ENCODE measurements around the gene CDK19. TPM values are rescaled to one million over a fixed set of nuclear protein-coding genes. Genes with fewer than 3 reads are reported as not detected.

CDK19 gene
- total and polyA plus RNA-seq, 2 donors (not counting 1 experiment from before 2014, with no cell fraction given), result 11.2 to 11.3 TPM

DNA sequence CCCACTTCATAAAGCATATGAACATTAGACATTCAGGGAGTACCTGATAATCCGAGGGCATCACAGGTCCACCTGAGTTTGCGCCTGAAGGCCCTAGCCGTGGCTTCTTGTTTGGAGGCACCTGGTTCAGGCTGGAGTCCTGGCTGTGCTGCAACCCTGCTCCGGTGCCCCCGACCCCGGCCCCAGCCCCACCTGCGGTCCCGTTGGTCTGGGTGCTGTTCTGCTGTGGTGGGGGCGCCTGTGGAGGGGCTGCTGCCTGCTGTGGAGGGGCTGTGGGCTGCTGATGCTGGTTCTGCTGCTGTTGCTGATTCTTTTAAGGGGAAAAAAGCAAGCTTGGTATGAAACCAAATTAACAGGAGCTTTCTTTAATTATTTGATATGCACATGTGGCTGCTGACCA is 194.2 kb downstream of the CDK19 start:
- H3K27me3 ChIP-seq (ENCODE audit: control insufficient read depth, insufficient read depth, low read length), result no peaks in the 10 kb centered on the region
- TF ChIP-seq EZH2 (IDR thresholded peaks at IDR 0.05; ENCODE audit: low read length, missing control alignments), result no peak
- TF ChIP-seq, protein P1, sequence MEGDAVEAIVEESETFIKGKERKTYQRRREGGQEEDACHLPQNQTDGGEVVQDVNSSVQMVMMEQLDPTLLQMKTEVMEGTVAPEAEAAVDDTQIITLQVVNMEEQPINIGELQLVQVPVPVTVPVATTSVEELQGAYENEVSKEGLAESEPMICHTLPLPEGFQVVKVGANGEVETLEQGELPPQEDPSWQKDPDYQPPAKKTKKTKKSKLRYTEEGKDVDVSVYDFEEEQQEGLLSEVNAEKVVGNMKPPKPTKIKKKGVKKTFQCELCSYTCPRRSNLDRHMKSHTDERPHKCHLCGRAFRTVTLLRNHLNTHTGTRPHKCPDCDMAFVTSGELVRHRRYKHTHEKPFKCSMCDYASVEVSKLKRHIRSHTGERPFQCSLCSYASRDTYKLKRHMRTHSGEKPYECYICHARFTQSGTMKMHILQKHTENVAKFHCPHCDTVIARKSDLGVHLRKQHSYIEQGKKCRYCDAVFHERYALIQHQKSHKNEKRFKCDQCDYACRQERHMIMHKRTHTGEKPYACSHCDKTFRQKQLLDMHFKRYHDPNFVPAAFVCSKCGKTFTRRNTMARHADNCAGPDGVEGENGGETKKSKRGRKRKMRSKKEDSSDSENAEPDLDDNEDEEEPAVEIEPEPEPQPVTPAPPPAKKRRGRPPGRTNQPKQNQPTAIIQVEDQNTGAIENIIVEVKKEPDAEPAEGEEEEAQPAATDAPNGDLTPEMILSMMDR (conservative IDR thresholded peaks at IDR 0.05 in 1 of 2, IDR thresholded peaks at IDR 0.05 in 1 of 2; ENCODE audit: low read depth in 1 of 2, low read length in 2 of 2), result no peak

DNA sequence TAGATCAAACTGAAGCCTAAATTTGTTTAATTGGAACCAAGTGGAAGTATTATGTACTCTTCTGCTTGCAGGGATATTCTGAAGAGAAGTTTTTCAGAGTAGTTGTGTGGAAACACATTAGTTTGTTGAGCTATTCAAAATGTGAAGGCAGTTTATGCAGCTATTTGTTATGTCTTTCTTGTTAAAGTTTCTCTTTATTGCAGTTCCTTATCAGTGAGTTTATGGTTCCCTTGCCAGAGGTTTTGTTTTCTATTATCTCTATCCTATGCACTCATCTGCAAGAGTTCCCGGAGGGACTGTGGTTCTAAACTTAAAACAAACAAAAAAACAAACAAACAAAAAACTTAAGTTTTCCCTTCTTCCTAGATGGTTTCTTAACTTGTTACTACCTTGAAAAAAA is 195.2 kb downstream of the CDK19 start:
- Histone ChIP-seq H2AFZ (ENCODE audit: low read length) (no peak overlapping the region), H3K4me3 (replicated peaks in 1 of 4; ENCODE audit: control extremely low read depth in 1 of 4, insufficient read depth in 1 of 4, low read depth in 3 of 4, low read length in 4 of 4) (no peak overlapping the region), H3K9ac (ENCODE audit: insufficient read depth, low read length) (no peak overlapping the region), H3K79me2 (ENCODE audit: control insufficient read depth, insufficient read depth, low read length) (no peaks in the 10 kb centered on the region), H3K4me1 (ENCODE audit: control insufficient read depth, extremely low read depth, insufficient read depth, low read length) (no peaks in the 10 kb centered on the region), H3K27me3 (ENCODE audit: control insufficient read depth, insufficient read depth, low read length) (no peaks in the 10 kb centered on the region), H3K4me2 (ENCODE audit: extremely low read depth, insufficient read depth, low read length) (no peak overlapping the region), H3K36me3 (ENCODE audit: control insufficient read depth, insufficient read depth, low read length) (no peaks in the 10 kb centered on the region), H4K20me1 (ENCODE audit: control insufficient read depth, extremely low read depth, insufficient read depth, low read length) (no peaks in the 10 kb centered on the region), H3K27ac (ENCODE audit: insufficient read depth, low read length) (no peak overlapping the region), H3K9me3 (ENCODE audit: control insufficient read depth, insufficient read depth, low read depth, low read length) (no peaks in the 10 kb centered on the region)
- no peak for TF ChIP-seq EZH2 (IDR thresholded peaks at IDR 0.05; ENCODE audit: low read length, missing control alignments)
- TF ChIP-seq, protein P1 (conservative IDR thresholded peaks at IDR 0.05 in 1 of 2, IDR thresholded peaks at IDR 0.05 in 1 of 2; ENCODE audit: low read depth in 1 of 2, low read length in 2 of 2), result no peak
- no peak for DNase-seq (ENCODE audit: low read depth in 2 of 2)

More for the DNA sequence above, 194.2 kb downstream of the CDK19 start:
- Histone ChIP-seq H3K36me3 (ENCODE audit: control insufficient read depth, insufficient read depth, low read length) (no peaks in the 10 kb centered on the region), H3K4me2 (ENCODE audit: extremely low read depth, insufficient read depth, low read length) (no peak overlapping the region), H3K4me3 (replicated peaks in 1 of 4; ENCODE audit: control extremely low read depth in 1 of 4, insufficient read depth in 1 of 4, low read depth in 3 of 4, low read length in 4 of 4) (no peak overlapping the region), H2AFZ (ENCODE audit: low read length) (no peak overlapping the region), H3K9ac (ENCODE audit: insufficient read depth, low read length) (no peak overlapping the region), H4K20me1 (ENCODE audit: control insufficient read depth, extremely low read depth, insufficient read depth, low read length) (no peaks in the 10 kb centered on the region), H3K9me3 (ENCODE audit: control insufficient read depth, insufficient read depth, low read depth, low read length) (no peaks in the 10 kb centered on the region), H3K79me2 (ENCODE audit: control insufficient read depth, insufficient read depth, low read length) (no peaks in the 10 kb centered on the region), H3K4me1 (ENCODE audit: control insufficient read depth, extremely low read depth, insufficient read depth, low read length) (no peaks in the 10 kb centered on the region), H3K27ac (ENCODE audit: insufficient read depth, low read length) (no peak overlapping the region)
- no peak for DNase-seq (ENCODE audit: low read depth in 2 of 2)

DNA sequence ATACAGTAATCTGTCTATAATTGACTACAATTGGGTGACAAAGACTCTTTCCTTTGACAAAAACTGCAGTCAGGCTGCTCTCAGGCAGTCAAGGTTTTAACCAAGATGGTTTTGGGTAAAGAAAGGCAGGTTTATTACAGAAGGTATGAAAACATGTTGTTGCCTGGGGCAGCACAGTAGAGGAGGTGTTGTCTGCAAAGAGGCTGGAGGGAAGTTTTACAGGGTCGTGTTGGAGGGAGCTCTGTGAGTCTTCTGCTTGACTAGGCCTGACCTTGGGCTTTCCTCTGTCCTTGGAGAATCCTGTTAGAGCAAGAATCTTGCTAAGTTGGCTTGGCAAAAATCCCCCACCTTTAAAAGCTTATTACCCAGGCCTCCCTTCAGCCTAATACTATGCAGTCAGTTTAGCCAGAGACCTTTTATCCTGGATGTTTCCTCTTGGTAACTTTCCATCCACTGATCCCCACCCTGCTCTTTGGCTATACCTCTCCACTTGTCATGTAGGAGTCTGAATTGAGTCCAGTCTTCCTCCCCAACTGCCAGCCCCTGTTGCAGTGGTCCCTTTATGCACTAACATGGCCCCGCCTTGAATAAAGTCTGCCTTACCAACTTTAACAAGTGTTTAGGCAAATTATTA is 195.9 kb downstream of the CDK19 start:
- Histone ChIP-seq H3K9me3 (ENCODE audit: control insufficient read depth, insufficient read depth, low read depth, low read length) (no peaks in the 10 kb centered on the region), H3K9ac (ENCODE audit: insufficient read depth, low read length) (no peak overlapping the region), H3K27me3 (ENCODE audit: control insufficient read depth, insufficient read depth, low read length) (no peaks in the 10 kb centered on the region), H3K27ac (ENCODE audit: insufficient read depth, low read length) (no peak overlapping the region), H3K4me2 (ENCODE audit: extremely low read depth, insufficient read depth, low read length) (no peak overlapping the region), H4K20me1 (ENCODE audit: control insufficient read depth, extremely low read depth, insufficient read depth, low read length) (no peaks in the 10 kb centered on the region), H3K79me2 (ENCODE audit: control insufficient read depth, insufficient read depth, low read length) (no peaks in the 10 kb centered on the region), H3K4me3 (replicated peaks in 1 of 4; ENCODE audit: control extremely low read depth in 1 of 4, insufficient read depth in 1 of 4, low read depth in 3 of 4, low read length in 4 of 4) (no peak overlapping the region), H2AFZ (ENCODE audit: low read length) (no peak overlapping the region), H3K4me1 (ENCODE audit: control insufficient read depth, extremely low read depth, insufficient read depth, low read length) (no peaks in the 10 kb centered on the region), H3K36me3 (ENCODE audit: control insufficient read depth, insufficient read depth, low read length) (no peaks in the 10 kb centered on the region)
- TF ChIP-seq EZH2 (IDR thresholded peaks at IDR 0.05; ENCODE audit: low read length, missing control alignments), result no peak
- TF ChIP-seq, protein P1 (conservative IDR thresholded peaks at IDR 0.05 in 1 of 2, IDR thresholded peaks at IDR 0.05 in 1 of 2; ENCODE audit: low read depth in 1 of 2, low read length in 2 of 2), result no peak
- no peak for DNase-seq (ENCODE audit: low read depth in 2 of 2)
